Neuron (in vitro differentiated cells): ENCODE results near the gene RAP1GAP2.

Experiments
- H2AFZ ChIP-seq: one replicate; pipeline ENCODE4 v1.6.1; 2013; ENCODE audit warnings: low read depth, mild to moderate bottlenecking, inconsistent platforms, low read length, moderate library complexity
- H3K27me3 ChIP-seq: one replicate; pipeline ENCODE4 v1.6.1; 2013; ENCODE audit warnings: low read length; ENCODE audit not compliant: insufficient read depth
- H3K36me3 ChIP-seq: one replicate; pipeline ENCODE4 v1.6.1; 2013; ENCODE audit warnings: low read length; ENCODE audit not compliant: insufficient read depth
- H3K4me1 ChIP-seq: one replicate; pipeline ENCODE4 v1.6.1; 2013; ENCODE audit warnings: low read length; ENCODE audit not compliant: insufficient read depth
- H3K4me3 ChIP-seq: 2 replicates; pipeline ENCODE4 v1.5.1; 2013; ENCODE audit warnings: mild to moderate bottlenecking, low read length, moderate library complexity
- H3K9me3 ChIP-seq: one replicate; pipeline ENCODE4 v1.6.1; 2013; ENCODE audit warnings: low read length

RAP1GAP2 gene

DNA sequence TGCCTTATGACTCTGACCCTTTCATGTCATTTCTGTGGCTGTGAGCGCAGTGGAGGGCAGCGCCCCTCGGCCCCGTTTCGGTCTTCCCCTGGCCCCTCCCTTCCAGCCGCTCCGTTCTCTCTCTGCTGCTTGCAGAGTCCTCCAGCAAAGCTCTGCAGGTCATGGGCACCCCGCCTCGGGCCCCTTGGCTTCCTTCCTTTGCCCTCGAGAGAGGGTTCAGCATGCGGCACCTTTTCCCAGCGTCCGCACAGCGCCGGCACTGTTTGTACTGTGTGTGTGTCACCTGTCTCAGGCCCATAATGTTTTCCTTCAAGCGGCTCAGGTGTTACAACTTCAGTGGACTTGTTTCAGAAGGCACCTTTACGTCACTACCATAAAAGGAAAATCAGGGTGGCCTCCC is 98.5 kb downstream of the RAP1GAP2 start:
- Histone ChIP-seq H3K4me1 (no peaks in the 10 kb centered on the region), H3K4me3 (no peak overlapping the region), H3K36me3 (no peaks in the 10 kb centered on the region), H3K27me3 (no peaks in the 10 kb centered on the region), H2AFZ (no peak overlapping the region), H3K9me3 (no peaks in the 10 kb centered on the region)

DNA sequence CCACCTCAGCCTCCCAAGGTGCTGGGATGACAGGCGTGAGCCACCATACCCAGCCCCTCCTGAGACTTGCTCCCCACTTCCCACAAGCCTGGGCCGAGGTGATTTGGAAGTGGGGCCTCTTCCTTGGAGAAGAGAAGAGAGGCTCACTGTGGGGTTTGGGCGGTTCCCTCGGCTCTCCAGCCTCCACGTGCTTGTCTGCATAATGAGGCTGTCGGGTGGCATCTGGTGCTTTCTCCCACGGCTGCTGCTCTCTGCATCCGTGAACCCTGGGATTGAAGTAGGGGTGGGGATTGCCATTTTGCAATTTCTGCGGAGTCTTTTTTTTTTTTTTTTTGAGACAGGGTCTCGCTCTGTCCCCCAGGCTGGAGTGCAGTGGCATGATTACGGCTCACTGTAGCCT is 101.4 kb downstream of the RAP1GAP2 start:
- no peak overlapping the region for H2AFZ ChIP-seq
- no peaks in the 10 kb centered on the region for H3K27me3 ChIP-seq
- no peaks in the 10 kb centered on the region for H3K4me1 ChIP-seq
- H3K36me3 ChIP-seq: no peaks in the 10 kb centered on the region
- no peaks in the 10 kb centered on the region for H3K9me3 ChIP-seq
- no peak overlapping the region for H3K4me3 ChIP-seq

DNA sequence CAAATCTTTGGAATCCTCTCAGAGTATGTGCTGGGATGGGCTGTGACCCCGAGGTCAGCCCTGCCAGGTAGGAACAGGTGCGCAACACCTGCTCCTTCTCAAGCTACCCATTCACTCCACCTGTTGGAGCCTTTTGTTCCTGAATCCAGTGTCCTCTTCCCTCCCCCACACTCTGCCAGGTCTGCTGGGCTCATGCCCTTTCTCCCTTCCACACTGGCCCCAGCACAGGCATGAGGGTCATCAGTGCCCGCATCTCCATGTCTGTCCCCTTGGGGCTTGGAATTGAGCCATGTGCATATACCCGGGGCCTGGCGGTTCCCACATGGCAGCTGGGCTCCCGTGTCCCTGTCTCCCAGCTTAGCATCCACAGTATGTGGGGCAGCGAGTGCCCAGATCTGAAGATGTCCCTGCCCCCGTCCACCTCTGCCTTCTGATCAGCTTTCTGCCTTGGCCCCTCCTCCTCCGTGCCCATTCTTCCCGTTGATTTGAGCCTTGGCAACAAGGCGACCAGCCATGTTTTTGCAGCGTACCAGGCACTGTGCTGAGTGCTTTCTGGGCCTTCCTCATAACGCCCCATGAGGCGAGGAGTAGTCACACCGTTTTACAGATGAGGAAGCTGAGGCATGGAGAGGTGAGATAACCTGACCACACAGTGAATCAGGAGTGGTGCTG is 102.2 kb downstream of the RAP1GAP2 start:
- Histone ChIP-seq H3K36me3 (no peaks in the 10 kb centered on the region), H3K27me3 (no peaks in the 10 kb centered on the region), H3K4me3 (no peak overlapping the region), H3K9me3 (no peaks in the 10 kb centered on the region), H2AFZ (no peak overlapping the region), H3K4me1 (no peaks in the 10 kb centered on the region)

DNA sequence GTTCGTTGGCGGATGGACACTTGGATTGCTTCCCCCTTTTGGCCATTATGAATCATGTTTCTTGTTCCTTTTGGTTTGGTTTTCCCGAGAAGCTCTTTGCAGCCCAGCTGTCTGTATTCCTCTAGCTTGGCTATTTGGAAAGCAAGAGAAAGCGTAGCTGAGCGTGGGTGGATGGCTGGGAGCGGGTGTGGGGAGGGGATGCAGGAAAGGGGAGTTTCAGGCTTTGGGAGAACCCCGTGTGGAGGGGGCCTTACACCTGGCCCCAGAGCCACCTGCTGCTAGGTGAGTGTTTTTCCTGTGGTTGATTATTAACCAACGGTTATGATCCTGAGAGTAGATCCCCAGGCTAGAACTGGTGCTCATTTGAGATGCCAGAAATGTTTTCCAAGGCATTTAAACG is 103.7 kb downstream of the RAP1GAP2 start:
- no peaks in the 10 kb centered on the region for H3K9me3 ChIP-seq
- H3K4me1 ChIP-seq: peaks cover 4% of the 10 kb centered on the region
- peaks cover 7% of the 10 kb centered on the region for H3K27me3 ChIP-seq
- no peaks in the 10 kb centered on the region for H3K36me3 ChIP-seq
- no peak overlapping the region for H2AFZ ChIP-seq
- H3K4me3 ChIP-seq: no peak overlapping the region

DNA sequence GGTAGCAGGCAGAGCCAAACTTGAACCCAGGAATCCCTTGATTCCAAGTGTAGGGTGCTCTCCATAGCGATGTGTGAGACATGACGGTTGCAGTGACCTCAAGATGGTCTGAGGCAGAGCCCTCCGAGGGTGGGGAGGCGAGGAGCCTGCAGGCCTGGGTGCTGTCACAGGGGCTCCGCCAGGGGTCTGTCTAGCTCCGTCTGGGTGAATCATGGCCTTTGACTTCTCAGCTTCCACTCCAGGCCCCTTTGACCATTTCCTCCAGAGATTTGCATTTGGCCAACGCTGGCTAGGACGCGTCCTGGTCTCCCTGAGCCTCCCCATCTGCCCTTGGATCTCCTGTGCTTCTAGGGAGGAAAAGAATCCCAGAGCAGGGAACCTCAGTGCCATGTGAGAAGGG is 104.6 kb downstream of the RAP1GAP2 start:
- Histone ChIP-seq H2AFZ (no peak overlapping the region), H3K27me3 (peaks cover 7% of the 10 kb centered on the region), H3K36me3 (no peaks in the 10 kb centered on the region), H3K9me3 (no peaks in the 10 kb centered on the region), H3K4me1 (peaks cover 4% of the 10 kb centered on the region), H3K4me3 (no peak overlapping the region)

DNA sequence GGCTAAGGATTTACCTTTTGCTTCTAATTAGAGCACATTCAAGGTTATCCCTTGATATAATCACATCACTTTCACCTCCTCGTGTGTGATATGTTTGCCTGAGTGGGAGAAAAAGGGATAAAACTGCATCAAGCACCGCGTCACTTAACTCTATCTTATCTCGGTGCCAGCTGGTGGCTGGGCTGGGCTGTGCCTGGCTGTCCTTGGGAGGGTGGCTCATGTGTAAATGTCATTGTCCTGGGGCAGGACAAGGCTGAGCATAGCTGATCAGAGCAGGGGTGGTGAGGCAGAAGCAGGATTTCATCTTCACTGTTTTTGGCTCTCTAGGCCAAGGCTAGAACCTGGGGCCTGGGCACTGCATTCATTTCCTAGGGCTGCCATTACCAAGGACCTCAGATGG is 105.3 kb downstream of the RAP1GAP2 start:
- Histone ChIP-seq H3K36me3 (no peaks in the 10 kb centered on the region), H3K4me3 (no peak overlapping the region), H3K9me3 (no peaks in the 10 kb centered on the region), H3K27me3 (peaks cover 7% of the 10 kb centered on the region), H3K4me1 (peaks cover 4% of the 10 kb centered on the region), H2AFZ (no peak overlapping the region)

DNA sequence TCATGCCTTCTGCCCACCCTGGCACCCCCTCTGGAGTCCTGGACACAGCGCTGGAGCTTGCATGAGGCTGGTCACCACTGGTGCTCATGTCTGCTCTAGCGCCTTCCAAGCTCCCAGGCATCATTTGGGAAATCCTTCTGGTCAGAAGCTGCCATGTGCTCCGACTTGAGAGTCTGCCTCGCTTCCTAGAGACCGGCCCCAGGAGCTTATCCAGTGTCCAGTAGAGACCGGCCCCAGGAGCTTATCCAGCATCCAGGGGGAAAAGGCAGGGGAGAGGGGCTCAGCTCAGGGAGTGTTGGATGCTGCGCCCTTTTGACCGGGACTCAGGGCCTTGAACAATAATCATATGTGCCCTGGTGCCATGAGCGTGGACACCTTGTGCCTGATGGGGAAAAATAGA is 106.3 kb downstream of the RAP1GAP2 start:
- Histone ChIP-seq H2AFZ (no peak overlapping the region), H3K27me3 (peaks cover 7% of the 10 kb centered on the region), H3K9me3 (no peaks in the 10 kb centered on the region), H3K4me1 (peaks cover 4% of the 10 kb centered on the region), H3K4me3 (no peak overlapping the region), H3K36me3 (no peaks in the 10 kb centered on the region)

DNA sequence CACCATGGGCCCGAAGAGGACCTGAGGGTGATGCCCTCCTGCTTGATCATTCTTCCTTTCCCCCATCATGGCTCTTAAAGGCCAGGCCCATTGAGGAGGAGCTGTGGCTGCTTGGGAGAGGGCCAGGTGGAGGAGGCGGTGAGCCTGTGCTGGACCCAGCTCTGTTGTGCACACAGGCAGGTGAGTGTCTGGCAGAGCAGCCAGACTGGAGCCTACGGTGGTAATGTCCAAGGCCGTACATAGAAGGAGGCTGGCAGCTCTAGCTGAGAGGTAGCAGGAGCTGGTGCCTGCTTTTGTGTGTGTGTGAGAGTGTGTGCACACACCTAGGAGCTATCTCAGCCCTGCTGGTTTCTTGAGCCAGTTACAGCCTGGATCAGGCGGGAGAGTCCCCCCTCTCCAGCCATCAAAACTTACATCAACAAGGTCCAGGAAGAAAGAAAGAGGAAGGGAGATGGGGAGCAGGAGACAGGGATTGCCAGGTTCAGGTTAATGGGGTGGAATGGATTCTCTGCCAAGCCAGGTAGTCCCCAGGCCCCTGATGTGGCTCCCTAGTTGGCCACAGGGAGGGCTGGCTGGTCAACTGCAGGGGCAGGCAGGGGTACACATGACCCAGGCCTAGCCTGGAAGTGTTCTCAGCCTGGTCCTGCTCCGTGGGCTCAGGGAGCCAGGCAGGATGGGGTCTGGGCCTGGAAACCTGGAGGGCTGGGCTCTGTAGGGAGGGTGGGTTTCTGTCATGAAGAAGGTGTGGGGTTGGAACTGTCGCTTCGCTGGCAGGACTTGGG is 107.1 kb downstream of the RAP1GAP2 start:
- Histone ChIP-seq H3K4me1 (peaks cover 4% of the 10 kb centered on the region), H3K36me3 (no peaks in the 10 kb centered on the region), H2AFZ (no peak overlapping the region), H3K4me3 (no peak overlapping the region), H3K27me3 (peaks cover 7% of the 10 kb centered on the region), H3K9me3 (no peaks in the 10 kb centered on the region)

DNA sequence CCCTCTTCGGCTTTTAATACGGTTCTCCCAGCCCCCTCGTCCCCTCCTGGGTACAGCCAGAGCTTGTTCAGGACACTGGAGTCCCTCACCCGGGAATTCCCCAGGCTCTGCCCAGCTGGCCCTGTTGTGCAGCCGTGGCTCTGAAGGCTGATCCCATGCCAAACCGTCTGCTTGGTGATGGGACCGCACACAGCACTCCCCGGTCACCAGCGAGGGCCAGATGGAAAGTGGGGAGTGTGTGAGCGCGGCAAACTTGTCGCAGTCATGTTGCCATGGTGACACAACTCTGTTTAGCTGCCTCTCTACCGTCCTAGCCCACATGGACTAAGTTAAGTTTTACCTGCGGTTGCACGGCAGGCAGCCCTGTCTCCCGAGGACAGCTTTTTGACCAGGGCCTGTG is 107.9 kb downstream of the RAP1GAP2 start:
- H3K4me3 ChIP-seq: no peak overlapping the region
- H2AFZ ChIP-seq: no peak overlapping the region
- H3K27me3 ChIP-seq: peaks cover 7% of the 10 kb centered on the region
- no peaks in the 10 kb centered on the region for H3K9me3 ChIP-seq
- H3K36me3 ChIP-seq: no peaks in the 10 kb centered on the region
- peaks cover 4% of the 10 kb centered on the region for H3K4me1 ChIP-seq

DNA sequence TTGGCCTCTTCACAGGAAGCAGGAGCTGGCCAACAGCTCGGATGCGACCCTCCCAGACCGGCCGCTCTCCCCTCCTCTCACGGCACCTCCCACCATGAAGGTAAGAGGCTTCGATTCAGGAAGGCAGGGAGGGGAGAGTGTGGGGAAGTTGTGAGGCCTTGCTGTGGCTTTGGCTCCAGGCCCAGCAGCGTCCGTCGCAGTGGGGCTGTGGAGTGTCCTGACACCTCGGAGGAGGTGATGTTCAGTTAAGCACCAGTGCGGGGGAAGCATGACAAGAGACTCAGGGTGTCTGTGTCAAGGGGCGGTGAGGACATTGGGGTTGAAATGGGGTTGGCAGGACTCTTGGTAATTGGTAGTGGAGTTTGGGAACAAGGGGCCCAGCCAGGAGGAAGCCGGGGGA is 109.0 kb downstream of the RAP1GAP2 start:
- Histone ChIP-seq H3K4me3 (no peak overlapping the region), H3K27me3 (peaks cover 7% of the 10 kb centered on the region), H3K4me1 (peaks cover 4% of the 10 kb centered on the region), H3K9me3 (no peaks in the 10 kb centered on the region), H3K36me3 (no peaks in the 10 kb centered on the region), H2AFZ (no peak overlapping the region)

DNA sequence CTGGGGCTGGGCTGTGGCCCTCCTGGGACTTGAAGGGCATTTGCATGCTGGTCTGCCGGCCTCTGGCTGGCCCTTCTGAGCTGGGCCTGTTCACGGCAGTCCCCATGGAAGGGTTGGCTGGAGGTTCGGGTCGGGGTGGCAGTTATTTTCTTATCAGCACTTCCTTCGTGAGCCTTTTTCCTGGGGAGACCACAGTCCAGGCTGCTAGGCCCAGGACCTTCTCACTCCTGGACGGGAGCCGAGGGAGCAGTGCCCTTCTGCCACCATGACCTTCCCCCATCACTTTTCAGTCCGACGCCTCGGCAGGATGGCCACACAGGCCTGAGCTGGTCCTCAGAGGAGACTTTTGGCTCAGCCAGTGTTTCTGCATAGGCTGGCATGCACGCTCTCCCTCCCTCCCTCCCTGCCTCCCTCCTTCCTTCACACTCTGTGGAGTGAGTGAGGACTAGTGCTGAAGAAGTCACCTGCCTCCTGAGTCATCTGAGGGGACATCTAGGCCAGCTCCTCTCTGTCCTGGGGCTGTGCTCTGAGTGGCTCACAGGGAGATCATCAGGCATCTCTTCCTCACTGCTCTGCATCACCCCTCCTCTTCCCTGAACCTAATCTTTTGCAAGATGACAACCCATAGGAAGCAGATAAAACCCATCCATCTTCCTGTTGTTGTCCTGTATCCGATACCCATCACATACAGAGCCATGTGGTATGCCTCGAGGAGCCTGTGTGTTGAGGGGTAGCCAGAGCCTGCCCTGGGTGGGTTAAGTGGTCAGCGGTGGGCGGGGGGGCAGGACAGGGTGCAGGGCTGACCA is 109.7 kb downstream of the RAP1GAP2 start:
- no peaks in the 10 kb centered on the region for H3K36me3 ChIP-seq
- no peaks in the 10 kb centered on the region for H3K9me3 ChIP-seq
- peaks cover 7% of the 10 kb centered on the region for H3K27me3 ChIP-seq
- H2AFZ ChIP-seq: no peak overlapping the region
- peaks cover 4% of the 10 kb centered on the region for H3K4me1 ChIP-seq
- H3K4me3 ChIP-seq: no peak overlapping the region

DNA sequence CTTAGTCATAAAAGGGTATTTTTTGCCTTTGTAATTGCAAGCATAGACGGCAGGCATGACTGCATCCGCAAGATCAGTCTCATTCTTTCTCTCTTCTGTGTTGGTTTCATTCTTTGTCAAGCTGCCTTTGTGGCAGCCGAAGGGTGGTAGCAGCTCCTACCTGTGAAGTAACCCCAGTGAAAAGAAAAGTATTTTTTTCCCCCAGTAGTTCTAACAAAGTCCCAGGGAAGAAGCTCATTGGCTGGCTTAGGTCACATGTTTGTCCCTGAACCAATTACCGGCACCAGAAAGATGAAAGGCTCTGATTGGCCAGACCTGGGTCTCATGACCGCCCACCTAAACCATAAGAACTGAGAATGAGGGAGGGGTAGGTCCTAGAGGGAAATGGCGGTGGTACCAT is 110.7 kb downstream of the RAP1GAP2 start:
- H3K4me1 ChIP-seq: peaks cover 4% of the 10 kb centered on the region
- no peak overlapping the region for H2AFZ ChIP-seq
- peaks cover 7% of the 10 kb centered on the region for H3K27me3 ChIP-seq
- H3K36me3 ChIP-seq: no peaks in the 10 kb centered on the region
- no peak overlapping the region for H3K4me3 ChIP-seq
- no peaks in the 10 kb centered on the region for H3K9me3 ChIP-seq

DNA sequence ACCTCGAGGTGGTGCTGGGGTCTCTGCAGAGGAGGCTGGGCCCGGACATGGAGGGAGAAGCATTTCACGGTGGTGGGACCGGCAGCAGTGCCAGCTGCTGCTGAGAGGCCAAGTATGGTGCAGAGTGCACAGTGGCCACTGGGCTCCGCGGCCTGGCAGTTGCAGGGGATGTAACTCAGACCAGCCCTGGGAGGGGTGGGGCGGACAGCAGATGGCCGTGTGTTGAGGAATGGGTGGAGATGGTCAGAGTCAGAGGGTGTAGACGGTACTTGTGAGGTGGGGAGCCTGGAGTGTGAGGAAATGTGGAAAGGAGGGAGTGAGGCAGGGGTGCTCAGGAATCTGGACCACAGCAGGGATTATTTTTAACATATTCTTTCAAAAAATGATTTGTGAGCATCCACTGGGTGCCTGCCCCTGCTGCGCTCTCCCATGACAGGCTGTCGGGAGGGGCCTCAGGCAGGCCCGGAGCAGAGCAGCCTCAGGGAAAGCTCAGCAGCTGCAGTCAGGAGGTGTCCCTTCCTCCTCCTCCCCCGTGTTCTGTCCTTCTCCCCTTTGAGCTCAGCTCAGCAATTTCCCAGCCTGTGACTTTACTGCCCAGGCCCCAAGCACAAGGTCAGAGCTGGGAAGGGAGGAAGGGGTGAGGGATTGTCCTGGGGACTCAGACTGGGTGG is 113.1 kb downstream of the RAP1GAP2 start:
- peaks cover under 1% of the 10 kb centered on the region for H3K27me3 ChIP-seq
- peaks cover under 1% of the 10 kb centered on the region for H3K4me1 ChIP-seq
- no peak overlapping the region for H3K4me3 ChIP-seq
- no peak overlapping the region for H2AFZ ChIP-seq
- no peaks in the 10 kb centered on the region for H3K36me3 ChIP-seq
- H3K9me3 ChIP-seq: no peaks in the 10 kb centered on the region
